IPS-15b (cell line): Measurements from ENCODE around the gene FKBP5.

Experiments
- H3K27me3 ChIP-seq: one replicate; pipeline ENCODE4 v1.6.1; 2013; ENCODE audit warnings: low read length; ENCODE audit not compliant: control insufficient read depth, insufficient read depth
- H3K36me3 ChIP-seq: one replicate; pipeline ENCODE4 v1.6.1; 2013; ENCODE audit warnings: low read length; ENCODE audit not compliant: control insufficient read depth, insufficient read depth
- H3K4me1 ChIP-seq: one replicate; pipeline ENCODE4 v1.6.1; 2013; ENCODE audit warnings: mild to moderate bottlenecking, low read length; ENCODE audit not compliant: control insufficient read depth, insufficient read depth
- H3K4me3 ChIP-seq: one replicate; pipeline ENCODE4 v1.5.1; 2013; ENCODE audit warnings: low read depth, low read length
- H3K9ac ChIP-seq: one replicate; pipeline ENCODE4 v1.6.1; 2013; ENCODE audit warnings: low read depth, mild to moderate bottlenecking, low read length
- H3K9me3 ChIP-seq: one replicate; pipeline ENCODE4 v1.6.1; 2013; ENCODE audit warnings: mild to moderate bottlenecking, low read length; ENCODE audit not compliant: control insufficient read depth, insufficient read depth

Gene FKBP5

GRCh38 chr6:35728683-35729678 lies 40.3 kb upstream of the FKBP5 start:
- Histone ChIP-seq H3K4me1 (peaks cover 20% of the 10 kb centered on the region), H3K9ac (peak overlapping the region; percentile 16), H3K27me3 (peaks cover 18% of the 10 kb centered on the region), H3K4me3 (peak overlapping the region; percentile 82), H3K9me3 (no peaks in the 10 kb centered on the region), H3K36me3 (no peaks in the 10 kb centered on the region)

- Histone ChIP-seq H3K4me1 (peaks cover 20% of the 10 kb centered on the region), H3K9me3 (no peaks in the 10 kb centered on the region), H3K4me3 (peak overlapping the region; percentile 82), H3K9ac (peak overlapping the region; percentile 80), H3K36me3 (no peaks in the 10 kb centered on the region), H3K27me3 (peaks cover 18% of the 10 kb centered on the region)
Measured at GRCh38 chr6:35727935-35728682, 39.4 kb upstream of the FKBP5 start.

- peak overlapping the region; percentile 80 for H3K9ac ChIP-seq
- no peaks in the 10 kb centered on the region for H3K9me3 ChIP-seq
- peaks cover 18% of the 10 kb centered on the region for H3K27me3 ChIP-seq
- H3K4me1 ChIP-seq: peaks cover 17% of the 10 kb centered on the region
- H3K36me3 ChIP-seq: no peaks in the 10 kb centered on the region
- H3K4me3 ChIP-seq: peak overlapping the region; percentile 82
Measured at GRCh38 chr6:35727231-35727934, 38.7 kb upstream of the FKBP5 start.

- no peak overlapping the region for H3K4me3 ChIP-seq
- H3K9me3 ChIP-seq: no peaks in the 10 kb centered on the region
- H3K9ac ChIP-seq: no peak overlapping the region
- peaks cover 15% of the 10 kb centered on the region for H3K4me1 ChIP-seq
- H3K36me3 ChIP-seq: no peaks in the 10 kb centered on the region
- H3K27me3 ChIP-seq: peaks cover 18% of the 10 kb centered on the region
Measured at GRCh38 chr6:35725721-35726438, 37.2 kb upstream of the FKBP5 start.

GRCh38 chr6:35725081-35725708 lies 36.5 kb upstream of the FKBP5 start:
- no peak overlapping the region for H3K4me3 ChIP-seq
- H3K27me3 ChIP-seq: peaks cover 18% of the 10 kb centered on the region
- no peaks in the 10 kb centered on the region for H3K36me3 ChIP-seq
- no peaks in the 10 kb centered on the region for H3K9me3 ChIP-seq
- H3K4me1 ChIP-seq: peaks cover 22% of the 10 kb centered on the region
- no peak overlapping the region for H3K9ac ChIP-seq

- Histone ChIP-seq H3K4me3 (no peak overlapping the region), H3K27me3 (peaks cover 18% of the 10 kb centered on the region), H3K9ac (no peak overlapping the region), H3K9me3 (no peaks in the 10 kb centered on the region), H3K36me3 (no peaks in the 10 kb centered on the region), H3K4me1 (peaks cover 25% of the 10 kb centered on the region)
Measured at GRCh38 chr6:35724471-35724870, 35.8 kb upstream of the FKBP5 start.

GRCh38 chr6:35724059-35724458 lies 35.3 kb upstream of the FKBP5 start:
- Histone ChIP-seq H3K27me3 (peaks cover 15% of the 10 kb centered on the region), H3K9me3 (no peaks in the 10 kb centered on the region), H3K36me3 (no peaks in the 10 kb centered on the region), H3K4me3 (no peak overlapping the region), H3K4me1 (peaks cover 29% of the 10 kb centered on the region), H3K9ac (no peak overlapping the region)

GRCh38 chr6:35723587-35723986 lies 34.9 kb upstream of the FKBP5 start:
- H3K9me3 ChIP-seq: no peaks in the 10 kb centered on the region
- H3K4me1 ChIP-seq: peaks cover 27% of the 10 kb centered on the region
- no peak overlapping the region for H3K4me3 ChIP-seq
- no peak overlapping the region for H3K9ac ChIP-seq
- H3K36me3 ChIP-seq: no peaks in the 10 kb centered on the region
- peaks cover 14% of the 10 kb centered on the region for H3K27me3 ChIP-seq

- H3K36me3 ChIP-seq: no peaks in the 10 kb centered on the region
Measured at GRCh38 chr6:35722121-35722761, 33.5 kb upstream of the FKBP5 start.

GRCh38 chr6:35719830-35720733 lies 31.4 kb upstream of the FKBP5 start:
- Histone ChIP-seq H3K27me3 (no peaks in the 10 kb centered on the region), H3K9ac (peak overlapping the region; percentile 17), H3K36me3 (no peaks in the 10 kb centered on the region), H3K9me3 (no peaks in the 10 kb centered on the region), H3K4me1 (peaks cover 24% of the 10 kb centered on the region), H3K4me3 (no peak overlapping the region)

More at GRCh38 chr6:35722121-35722761, 33.5 kb upstream of the FKBP5 start:
- Histone ChIP-seq H3K9ac (no peak overlapping the region), H3K4me3 (no peak overlapping the region), H3K9me3 (no peaks in the 10 kb centered on the region), H3K27me3 (peaks cover 12% of the 10 kb centered on the region), H3K4me1 (peaks cover 29% of the 10 kb centered on the region)
